Neural cell (in vitro differentiated cells): ENCODE measurements around the gene FRMD4B. TPM values are rescaled to one million over a fixed set of nuclear protein-coding genes. Genes with fewer than 3 reads are reported as not detected.

Source experiments
- H2AFZ ChIP-seq: fragments of 200-600, 300-800 bp; sonication (generic), shearing (Covaris generic); 2 replicates; pipeline ENCODE4 v1.6.0; 2014; ENCODE audit warnings: low read depth, mild to moderate bottlenecking, antibody characterized with exemption, low read length, moderate library complexity
- H3F3A ChIP-seq: fragments of 200-600 bp; shearing (Covaris generic); 2 replicates; pipeline ENCODE4 v1.6.1; 2016; ENCODE audit warnings: mild to moderate bottlenecking, moderate library complexity, mixed read lengths, antibody characterized with exemption, low read length; ENCODE audit not compliant: insufficient read depth, poor library complexity, severe bottlenecking
- H3K27ac ChIP-seq: fragments of 200-600, 300-800 bp; sonication (generic), shearing (Covaris generic); 2 replicates; pipeline ENCODE4 v1.5.1; 2014; ENCODE audit warnings: mild to moderate bottlenecking, low read length, moderate library complexity
- H3K27me3 ChIP-seq: fragments of 300-800, 200-600 bp; sonication (generic), shearing (Covaris generic); 2 replicates; pipeline ENCODE4 v1.6.0; 2014; ENCODE audit warnings: mild to moderate bottlenecking, low read depth, low read length, moderate library complexity; ENCODE audit not compliant: insufficient read depth
- H3K36me3 ChIP-seq: fragments of 300-800, 200-600 bp; sonication (generic), shearing (Covaris generic); 2 replicates; pipeline ENCODE4 v1.5.1; 2014; ENCODE audit warnings: mild to moderate bottlenecking, antibody characterized with exemption, low read length, moderate library complexity; ENCODE audit not compliant: insufficient read depth
- H3K4me2 ChIP-seq: fragments of 300-800, 200-600 bp; sonication (generic), shearing (Covaris generic); 2 replicates; pipeline ENCODE4 v1.6.0; 2014; ENCODE audit warnings: mild to moderate bottlenecking, low read length
- H3K4me3 ChIP-seq: fragments of 300-800, 200-600 bp; sonication (generic), shearing (Covaris generic); 2 replicates; pipeline ENCODE4 v1.5.1; 2014; ENCODE audit warnings: mild to moderate bottlenecking, low read length, moderate library complexity
- H3K79me2 ChIP-seq: fragments of 200-600 bp; shearing (Covaris generic); replicated peaks from 2 replicates; pipeline ENCODE4 v1.6.0; 2014; ENCODE audit warnings: mild to moderate bottlenecking, low read length, moderate library complexity; ENCODE audit not compliant: insufficient read depth
- H3K9ac ChIP-seq: fragments of 300-800, 200-600 bp; sonication (generic), shearing (Covaris generic); 2 replicates; pipeline ENCODE4 v1.6.1; 2016; ENCODE audit warnings: mild to moderate bottlenecking, low read length, mixed read lengths
- H3K9me2 ChIP-seq: fragments of 200-600 bp; shearing (Covaris generic); 2 replicates; pipeline ENCODE4 v1.6.1; 2016; ENCODE audit warnings: mild to moderate bottlenecking, low read length, mixed read lengths; ENCODE audit not compliant: insufficient read depth
- H3K9me3 ChIP-seq: fragments of 200-600, 300-800 bp; sonication (generic), shearing (Covaris generic); 2 replicates; pipeline ENCODE4 v1.6.1; 2016; ENCODE audit warnings: mild to moderate bottlenecking, mixed run types, low read length, moderate library complexity, mixed read lengths
- H4K20me1 ChIP-seq: fragments of 200-600 bp; shearing (Covaris generic); 2 replicates; pipeline ENCODE4 v1.6.1; 2016; ENCODE audit warnings: mild to moderate bottlenecking, mixed run types; ENCODE audit not compliant: insufficient read depth
- CTCF ChIP-seq: fragments of 450-650 bp; IDR thresholded peaks from 2 replicates; pipeline ENCODE4 v1.5.1; 2014; ENCODE audit warnings: antibody characterized with exemption, mild to moderate bottlenecking, moderate library complexity; ENCODE audit not compliant: poor library complexity, severe bottlenecking
- EP300 ChIP-seq: fragments of 450-650 bp; conservative IDR thresholded peaks from 2 replicates; pipeline ENCODE4 v1.6.1; 2014; ENCODE audit warnings: antibody characterized with exemption, mild to moderate bottlenecking, moderate library complexity; ENCODE audit not compliant: poor library complexity, severe bottlenecking
- EZH2 ChIP-seq: fragments of 200-600, 300-800 bp; shearing (Covaris generic), sonication (generic); IDR thresholded peaks from 2 replicates; pipeline ENCODE4 v1.6.1; 2014; ENCODE audit warnings: antibody characterized with exemption, low read length, borderline replicate concordance, mild to moderate bottlenecking; ENCODE audit not compliant: insufficient read depth, poor library complexity, severe bottlenecking
- MXI1 ChIP-seq: fragments of 450-650 bp; conservative IDR thresholded peaks from 2 replicates; pipeline ENCODE4 v1.6.1; 2014; ENCODE audit warnings: antibody characterized with exemption, mild to moderate bottlenecking; ENCODE audit not compliant: poor library complexity, severe bottlenecking
- POLR2AphosphoS5 ChIP-seq: IDR thresholded peaks from 2 replicates; pipeline ENCODE4 v1.6.1; 2012
- RAD21 ChIP-seq: fragments of 450-650 bp; conservative IDR thresholded peaks from 2 replicates; pipeline ENCODE4 v1.6.1; 2014; ENCODE audit warnings: antibody characterized with exemption, mild to moderate bottlenecking, moderate library complexity
- SMC3 ChIP-seq: fragments of 450-650 bp; conservative IDR thresholded peaks from 2 replicates; pipeline ENCODE4 v1.6.1; 2014; ENCODE audit warnings: antibody characterized with exemption, mild to moderate bottlenecking, moderate library complexity; ENCODE audit not compliant: poor library complexity
- TAF1 ChIP-seq: IDR thresholded peaks from 2 replicates; pipeline ENCODE4 v1.6.1; 2012; ENCODE audit warnings: low read depth
- polyA plus RNA-seq: library from polyadenylated mRNA; depleted of rRNA; stranded (reverse); fragments of >200 nt; gene quantifications from 2 replicates; pipeline ENCODE4 v1.2.3, GENCODE V29; 2014
- TF ChIP-seq, protein P1 (sequence below): IDR thresholded peaks from 2 replicates; pipeline ENCODE4 v1.6.1; 2012; ENCODE audit warnings: borderline replicate concordance

FRMD4B gene
- polyA plus RNA-seq, 1 donor from 2014 or later = 6.2 TPM

- H3K27me3 ChIP-seq = no peaks in the 10 kb centered on the region
- H4K20me1 ChIP-seq = no peaks in the 10 kb centered on the region
- H3K9ac ChIP-seq = no peak overlapping the region
- H3K9me3 ChIP-seq = no peaks in the 10 kb centered on the region
- H3K27ac ChIP-seq = no peak overlapping the region
- no peaks in the 10 kb centered on the region for H3F3A ChIP-seq
- no peaks in the 10 kb centered on the region for H3K36me3 ChIP-seq
- H3K4me2 ChIP-seq = no peak overlapping the region
- H3K79me2 ChIP-seq = no peaks in the 10 kb centered on the region
- no peaks in the 10 kb centered on the region for H3K9me2 ChIP-seq
- H2AFZ ChIP-seq = no peak overlapping the region
- TF ChIP-seq SMC3 = no peak
- no peak for TF ChIP-seq RAD21
- no peak for TF ChIP-seq CTCF
- TF ChIP-seq TAF1 = no peak
- TF ChIP-seq, protein P1, sequence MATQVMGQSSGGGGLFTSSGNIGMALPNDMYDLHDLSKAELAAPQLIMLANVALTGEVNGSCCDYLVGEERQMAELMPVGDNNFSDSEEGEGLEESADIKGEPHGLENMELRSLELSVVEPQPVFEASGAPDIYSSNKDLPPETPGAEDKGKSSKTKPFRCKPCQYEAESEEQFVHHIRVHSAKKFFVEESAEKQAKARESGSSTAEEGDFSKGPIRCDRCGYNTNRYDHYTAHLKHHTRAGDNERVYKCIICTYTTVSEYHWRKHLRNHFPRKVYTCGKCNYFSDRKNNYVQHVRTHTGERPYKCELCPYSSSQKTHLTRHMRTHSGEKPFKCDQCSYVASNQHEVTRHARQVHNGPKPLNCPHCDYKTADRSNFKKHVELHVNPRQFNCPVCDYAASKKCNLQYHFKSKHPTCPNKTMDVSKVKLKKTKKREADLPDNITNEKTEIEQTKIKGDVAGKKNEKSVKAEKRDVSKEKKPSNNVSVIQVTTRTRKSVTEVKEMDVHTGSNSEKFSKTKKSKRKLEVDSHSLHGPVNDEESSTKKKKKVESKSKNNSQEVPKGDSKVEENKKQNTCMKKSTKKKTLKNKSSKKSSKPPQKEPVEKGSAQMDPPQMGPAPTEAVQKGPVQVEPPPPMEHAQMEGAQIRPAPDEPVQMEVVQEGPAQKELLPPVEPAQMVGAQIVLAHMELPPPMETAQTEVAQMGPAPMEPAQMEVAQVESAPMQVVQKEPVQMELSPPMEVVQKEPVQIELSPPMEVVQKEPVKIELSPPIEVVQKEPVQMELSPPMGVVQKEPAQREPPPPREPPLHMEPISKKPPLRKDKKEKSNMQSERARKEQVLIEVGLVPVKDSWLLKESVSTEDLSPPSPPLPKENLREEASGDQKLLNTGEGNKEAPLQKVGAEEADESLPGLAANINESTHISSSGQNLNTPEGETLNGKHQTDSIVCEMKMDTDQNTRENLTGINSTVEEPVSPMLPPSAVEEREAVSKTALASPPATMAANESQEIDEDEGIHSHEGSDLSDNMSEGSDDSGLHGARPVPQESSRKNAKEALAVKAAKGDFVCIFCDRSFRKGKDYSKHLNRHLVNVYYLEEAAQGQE = no peak
- no peak for TF ChIP-seq EZH2
- TF ChIP-seq EP300 = no peak
- TF ChIP-seq POLR2AphosphoS5 = no peak
- no peak for TF ChIP-seq MXI1
- H3K4me3 ChIP-seq = no peak overlapping the region
Observed at GRCh38 chr3:69329892-69330291, 56.0 kb downstream of the FRMD4B start.

- H3K4me3 ChIP-seq = no peak overlapping the region
- no peaks in the 10 kb centered on the region for H3K27me3 ChIP-seq
- no peak overlapping the region for H3K4me2 ChIP-seq
- H3K36me3 ChIP-seq = no peaks in the 10 kb centered on the region
- H3K27ac ChIP-seq = no peak overlapping the region
- no peaks in the 10 kb centered on the region for H4K20me1 ChIP-seq
- H3K9me3 ChIP-seq = no peaks in the 10 kb centered on the region
- no peaks in the 10 kb centered on the region for H3F3A ChIP-seq
- H2AFZ ChIP-seq = no peak overlapping the region
- no peak overlapping the region for H3K9ac ChIP-seq
- H3K9me2 ChIP-seq = no peaks in the 10 kb centered on the region
- no peak for TF ChIP-seq MXI1
- no peak for TF ChIP-seq EP300
- TF ChIP-seq RAD21 = no peak
- no peak for TF ChIP-seq CTCF
- TF ChIP-seq SMC3 = no peak
- no peak for TF ChIP-seq EZH2
- TF ChIP-seq POLR2AphosphoS5 = no peak
- TF ChIP-seq, protein P1 = no peak
- TF ChIP-seq TAF1 = no peak
- H3K79me2 ChIP-seq = no peaks in the 10 kb centered on the region
Observed at GRCh38 chr3:69328963-69329302, 57.0 kb downstream of the FRMD4B start.
